ENCODE measurements around the gene HS1BP3.

The HS1BP3 gene

GRCh38 chr2:20615068-20615465 lies 35.8 kb downstream of the HS1BP3 start:
- DNase-seq = no peak

- DNase-seq = peak; percentile 92
Measured at GRCh38 chr2:20614201-20615067, 36.5 kb downstream of the HS1BP3 start.

GRCh38 chr2:20612925-20613916 lies 37.7 kb downstream of the HS1BP3 start:
- DNase-seq = peak; percentile 34

- DNase-seq = no peak
Measured at GRCh38 chr2:20611844-20612356, 39.0 kb downstream of the HS1BP3 start.

GRCh38 chr2:20611077-20611843 lies 39.6 kb downstream of the HS1BP3 start:
- peak; percentile 39 for DNase-seq

- no peak for DNase-seq
Measured at GRCh38 chr2:20609995-20610357, 40.9 kb downstream of the HS1BP3 start.

GRCh38 chr2:20609349-20609994 lies 41.4 kb downstream of the HS1BP3 start:
- DNase-seq = no peak

- DNase-seq = no peak
Measured at GRCh38 chr2:20608666-20609348, 42.1 kb downstream of the HS1BP3 start.

- no peak for DNase-seq
Measured at GRCh38 chr2:20607446-20607845, 43.5 kb downstream of the HS1BP3 start.

- DNase-seq = no peak
Measured at GRCh38 chr2:20606198-20606597, 44.7 kb downstream of the HS1BP3 start.

GRCh38 chr2:20604951-20605381 lies 45.9 kb downstream of the HS1BP3 start:
- DNase-seq = no peak

- no peak for DNase-seq
Measured at GRCh38 chr2:20604401-20604911, 46.4 kb downstream of the HS1BP3 start.

- DNase-seq = no peak
Measured at GRCh38 chr2:20603791-20604190, 47.1 kb downstream of the HS1BP3 start.

GRCh38 chr2:20602803-20603202 lies 48.1 kb downstream of the HS1BP3 start:
- no peak for DNase-seq

- peak; percentile 19 for DNase-seq
Measured at GRCh38 chr2:20600756-20601325, 50.1 kb downstream of the HS1BP3 start.

GRCh38 chr2:20599861-20600461 lies 50.9 kb downstream of the HS1BP3 start:
- DNase-seq = no peak

- no peak for DNase-seq
Measured at GRCh38 chr2:20599001-20599600, 51.8 kb downstream of the HS1BP3 start.

- no peak for DNase-seq
Measured at GRCh38 chr2:20597860-20598183, 53.1 kb downstream of the HS1BP3 start.

GRCh38 chr2:20596973-20597859 lies 53.7 kb downstream of the HS1BP3 start:
- DNase-seq = no peak
